ENCODE results near the gene SLC47A1.

GRCh38 chr17:19540706-19541370 is 7.2 kb downstream of the SLC47A1 start:
- TF ChIP-seq, protein P1, sequence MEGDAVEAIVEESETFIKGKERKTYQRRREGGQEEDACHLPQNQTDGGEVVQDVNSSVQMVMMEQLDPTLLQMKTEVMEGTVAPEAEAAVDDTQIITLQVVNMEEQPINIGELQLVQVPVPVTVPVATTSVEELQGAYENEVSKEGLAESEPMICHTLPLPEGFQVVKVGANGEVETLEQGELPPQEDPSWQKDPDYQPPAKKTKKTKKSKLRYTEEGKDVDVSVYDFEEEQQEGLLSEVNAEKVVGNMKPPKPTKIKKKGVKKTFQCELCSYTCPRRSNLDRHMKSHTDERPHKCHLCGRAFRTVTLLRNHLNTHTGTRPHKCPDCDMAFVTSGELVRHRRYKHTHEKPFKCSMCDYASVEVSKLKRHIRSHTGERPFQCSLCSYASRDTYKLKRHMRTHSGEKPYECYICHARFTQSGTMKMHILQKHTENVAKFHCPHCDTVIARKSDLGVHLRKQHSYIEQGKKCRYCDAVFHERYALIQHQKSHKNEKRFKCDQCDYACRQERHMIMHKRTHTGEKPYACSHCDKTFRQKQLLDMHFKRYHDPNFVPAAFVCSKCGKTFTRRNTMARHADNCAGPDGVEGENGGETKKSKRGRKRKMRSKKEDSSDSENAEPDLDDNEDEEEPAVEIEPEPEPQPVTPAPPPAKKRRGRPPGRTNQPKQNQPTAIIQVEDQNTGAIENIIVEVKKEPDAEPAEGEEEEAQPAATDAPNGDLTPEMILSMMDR (conservative IDR thresholded peaks at IDR 0.05 in 1 of 2, IDR thresholded peaks at IDR 0.05 in 1 of 2; ENCODE audit: extremely low read depth in 1 of 2, insufficient read depth in 1 of 2, low read depth in 1 of 2, low read length in 2 of 2) = no peak
- TF ChIP-seq EZH2 (IDR thresholded peaks at IDR 0.05; ENCODE audit: borderline replicate concordance, low read length) = no peak
